Measurements from ENCODE around the gene ZNF524. TPM values are rescaled to one million over a fixed set of nuclear protein-coding genes. Genes with fewer than 3 reads are reported as not detected.

ZNF524 gene
- total RNA-seq, 2 experiments from 2014 or later, result 9.2 to 21.6 TPM

- BruUV-seq (replicated peaks), result no TSS peak
- CTCF ChIA-PET (ENCODE audit: unreplicated experiment), result no interaction called here
- no peak overlapping the region for H3K27ac ChIP-seq (ENCODE audit: low read depth, low read length, poor library complexity, severe bottlenecking)
Measured at GRCh38 chr19:55585658-55586339, 14.3 kb upstream of the ZNF524 start.

GRCh38 chr19:55586976-55587668 is 13.0 kb upstream of the ZNF524 start:
- no TSS peak for BruUV-seq (replicated peaks)
- H3K9me3 ChIP-seq (ENCODE audit: low read length), result no peaks in the 10 kb centered on the region
- peaks cover 20% of the 10 kb centered on the region for H3K4me1 ChIP-seq (ENCODE audit: insufficient read depth, low read length, poor library complexity, severe bottlenecking)
- intact Hi-C loops (cut with micrococcal nuclease; ENCODE audit: unreplicated experiment), result no loop called here
- H3K4me3 ChIP-seq (ENCODE audit: low read depth, low read length, poor library complexity, severe bottlenecking), result peak overlapping the region; percentile 53
- no peaks in the 10 kb centered on the region for H3K9me2 ChIP-seq (ENCODE audit: insufficient read depth, low read length)
- H3K36me3 ChIP-seq (ENCODE audit: insufficient read depth, low read length), result peaks cover 4% of the 10 kb centered on the region; the same call in 1 of the 2 replicates
- peak overlapping the region; percentile 52 for H2AFZ ChIP-seq (ENCODE audit: low read length)
- peak overlapping the region; percentile 79 for H3K4me2 ChIP-seq (ENCODE audit: low read length)
- POLR2A ChIA-PET, result interaction anchor here (0.6 to 1.6 kb wide), 3 partner anchors 12 to 20 kb away, joined by 3 to 5 read pairs (median 4); partner anchors contain the start of gene FIZ1
- CTCF ChIA-PET (ENCODE audit: unreplicated experiment), result interaction anchor here (1.0 kb wide), 1 partner anchor 38 kb away, joined by 3 read pairs; no protein-coding TSS in a partner anchor
- H3K79me2 ChIP-seq (ENCODE audit: insufficient read depth, low read depth, low read length), result no peaks in the 10 kb centered on the region
- DNase-seq (ENCODE audit: low spot score), result peak; percentile 89
- TF ChIP-seq EZH2phosphoT487 (IDR thresholded peaks at IDR 0.05; ENCODE audit: borderline replicate concordance, low read depth, low read length), result no peak
- no peak for TF ChIP-seq CTCF (conservative IDR thresholded peaks at IDR 0.05; ENCODE audit: low read length)
- no peaks in the 10 kb centered on the region for H4K20me1 ChIP-seq (ENCODE audit: insufficient read depth, low read length)
- no peak overlapping the region for H3K27ac ChIP-seq (ENCODE audit: low read depth, low read length, poor library complexity, severe bottlenecking)

More at GRCh38 chr19:55585658-55586339, 14.3 kb upstream of the ZNF524 start:
- TF ChIP-seq CTCF (conservative IDR thresholded peaks at IDR 0.05; ENCODE audit: low read length) (no peak), EZH2phosphoT487 (IDR thresholded peaks at IDR 0.05; ENCODE audit: borderline replicate concordance, low read depth, low read length) (no peak)
- Histone ChIP-seq H3K9me3 (ENCODE audit: low read length) (no peaks in the 10 kb centered on the region), H2AFZ (ENCODE audit: low read length) (peak overlapping the region; percentile 70), H3K79me2 (ENCODE audit: insufficient read depth, low read depth, low read length) (no peaks in the 10 kb centered on the region), H3K36me3 (ENCODE audit: insufficient read depth, low read length) (no peaks in the 10 kb centered on the region), H3K4me3 (ENCODE audit: low read depth, low read length, poor library complexity, severe bottlenecking) (peak overlapping the region; percentile 46), H3K4me2 (ENCODE audit: low read length) (peak overlapping the region; percentile 79), H3K9me2 (ENCODE audit: insufficient read depth, low read length) (no peaks in the 10 kb centered on the region), H3K4me1 (ENCODE audit: insufficient read depth, low read length, poor library complexity, severe bottlenecking) (peaks cover 24% of the 10 kb centered on the region), H4K20me1 (ENCODE audit: insufficient read depth, low read length) (no peaks in the 10 kb centered on the region)
- intact Hi-C loops (cut with micrococcal nuclease; ENCODE audit: unreplicated experiment), result no loop called here
- peak; percentile 43 for DNase-seq (ENCODE audit: low spot score)
- POLR2A ChIA-PET, result interaction anchor here (1.2 kb wide), 1 partner anchor 14 kb away, joined by 7 read pairs; the partner anchor contains the start of genes FIZ1 and ZNF524

Measured in OCI-LY7 (cell line).